HG03103 (cell line): Measurements from ENCODE around the gene SNAPC2.

Experiments used
- ATAC-seq: cut with Tn5 transposase; IDR thresholded peaks from one replicate; pipeline ENCODE4 v1.9.1; 2021; ENCODE audit warnings: low read depth; ENCODE audit not compliant: unreplicated experiment

The SNAPC2 gene

GRCh38 chr19:7919610-7920518 lies at the start of gene SNAPC2:
SNAPC2 (plus strand) TSS chr19:7920338; CDS start chr19:7920367, 29 bp downstream.
- ATAC-seq: peak; percentile 47

- no peak for ATAC-seq
These were observed 49.3 kb upstream of the SNAPC2 start for GRCh38 chr19:7870571-7871436.

- no peak for ATAC-seq
These were observed 48.5 kb upstream of the SNAPC2 start for GRCh38 chr19:7871437-7872305.

- no peak for ATAC-seq
These were observed 47.6 kb upstream of the SNAPC2 start for GRCh38 chr19:7872306-7873204.

GRCh38 chr19:7873304-7874075 lies 46.6 kb upstream of the SNAPC2 start:
- no peak for ATAC-seq

GRCh38 chr19:7874076-7874896 lies 45.9 kb upstream of the SNAPC2 start, which contains the start of gene PRR36:
PRR36 (minus strand) TSS chr19:7874390; CDS start chr19:7873689, 701 bp downstream.
- ATAC-seq: no peak

GRCh38 chr19:7874897-7875273 lies 45.3 kb upstream of the SNAPC2 start:
- no peak for ATAC-seq

- no peak for ATAC-seq
These were observed 42.8 kb upstream of the SNAPC2 start for GRCh38 chr19:7877249-7877836.

- no peak for ATAC-seq
These were observed 40.9 kb upstream of the SNAPC2 start for GRCh38 chr19:7879111-7879807.

GRCh38 chr19:7879836-7880235 lies 40.3 kb upstream of the SNAPC2 start:
- no peak for ATAC-seq

- no peak for ATAC-seq
These were observed 38.2 kb upstream of the SNAPC2 start for GRCh38 chr19:7881910-7882309.

GRCh38 chr19:7883105-7883504 lies 37.0 kb upstream of the SNAPC2 start:
- ATAC-seq: no peak

- ATAC-seq: no peak
These were observed 36.2 kb upstream of the SNAPC2 start for GRCh38 chr19:7883796-7884570.

- no peak for ATAC-seq
These were observed 34.3 kb upstream of the SNAPC2 start for GRCh38 chr19:7885818-7886217.

GRCh38 chr19:7887408-7888144 lies 32.6 kb upstream of the SNAPC2 start:
- no peak for ATAC-seq
